ENCODE results near the gene KCNJ15. TPM values are rescaled to one million over a fixed set of nuclear protein-coding genes. Genes with fewer than 3 reads are reported as not detected.

The KCNJ15 gene
- polyA plus RNA-seq, 1 donor from 2014 or later, result not detected

DNA sequence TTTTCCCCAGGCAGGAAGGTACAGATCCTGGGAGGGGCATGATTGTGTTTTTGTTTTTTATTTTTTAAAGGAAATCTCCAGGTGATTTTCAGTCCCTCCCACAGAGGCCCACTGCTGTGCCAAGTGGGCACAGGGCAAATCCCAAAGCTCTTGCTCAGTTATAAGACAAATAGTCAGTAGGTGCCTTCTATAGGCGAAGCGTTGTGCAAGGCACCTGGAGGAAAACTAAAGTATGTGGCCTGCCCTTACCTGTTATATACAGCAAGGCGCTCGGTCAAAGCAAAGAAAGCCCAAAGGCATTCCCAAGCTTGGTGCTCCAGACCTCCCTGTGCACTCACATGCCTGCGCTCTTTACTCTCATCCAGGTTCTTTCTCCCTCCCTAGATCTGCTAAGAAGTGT, 81.0 kb downstream of the KCNJ15 start:
- Histone ChIP-seq H3K9ac (ENCODE audit: low read length) (no peak overlapping the region), H3K27ac (ENCODE audit: low read length) (no peak overlapping the region), H3F3A (ENCODE audit: insufficient read depth, low read length, poor library complexity, severe bottlenecking) (no peaks in the 10 kb centered on the region), H3K4me3 (ENCODE audit: low read length) (no peak overlapping the region), H3K9me2 (ENCODE audit: insufficient read depth, low read length) (no peaks in the 10 kb centered on the region), H3K27me3 (ENCODE audit: insufficient read depth, low read depth, low read length) (no peaks in the 10 kb centered on the region), H3K4me2 (ENCODE audit: low read length) (no peak overlapping the region), H4K20me1 (ENCODE audit: insufficient read depth) (no peaks in the 10 kb centered on the region), H3K79me2 (replicated peaks; ENCODE audit: insufficient read depth, low read length) (no peaks in the 10 kb centered on the region), H2AFZ (ENCODE audit: low read depth, low read length) (no peak overlapping the region), H3K36me3 (ENCODE audit: insufficient read depth, low read length) (no peaks in the 10 kb centered on the region), H3K9me3 (ENCODE audit: low read length) (no peaks in the 10 kb centered on the region)
- no peak for TF ChIP-seq TAF1 (IDR thresholded peaks at IDR 0.05; ENCODE audit: low read depth)
- TF ChIP-seq RAD21 (conservative IDR thresholded peaks at IDR 0.05), result no peak
- TF ChIP-seq REST (IDR thresholded peaks at IDR 0.05; ENCODE audit: borderline replicate concordance), result no peak
- TF ChIP-seq EP300 (conservative IDR thresholded peaks at IDR 0.05; ENCODE audit: poor library complexity, severe bottlenecking), result no peak
- no peak for TF ChIP-seq CTCF (IDR thresholded peaks at IDR 0.05; ENCODE audit: poor library complexity, severe bottlenecking)
- no peak for TF ChIP-seq MXI1 (conservative IDR thresholded peaks at IDR 0.05; ENCODE audit: poor library complexity, severe bottlenecking)
- TF ChIP-seq POLR2AphosphoS5 (IDR thresholded peaks at IDR 0.05), result no peak
- no peak for TF ChIP-seq SMC3 (conservative IDR thresholded peaks at IDR 0.05; ENCODE audit: poor library complexity)
- no peak for TF ChIP-seq EZH2 (IDR thresholded peaks at IDR 0.05; ENCODE audit: borderline replicate concordance, insufficient read depth, low read length, poor library complexity, severe bottlenecking)

DNA sequence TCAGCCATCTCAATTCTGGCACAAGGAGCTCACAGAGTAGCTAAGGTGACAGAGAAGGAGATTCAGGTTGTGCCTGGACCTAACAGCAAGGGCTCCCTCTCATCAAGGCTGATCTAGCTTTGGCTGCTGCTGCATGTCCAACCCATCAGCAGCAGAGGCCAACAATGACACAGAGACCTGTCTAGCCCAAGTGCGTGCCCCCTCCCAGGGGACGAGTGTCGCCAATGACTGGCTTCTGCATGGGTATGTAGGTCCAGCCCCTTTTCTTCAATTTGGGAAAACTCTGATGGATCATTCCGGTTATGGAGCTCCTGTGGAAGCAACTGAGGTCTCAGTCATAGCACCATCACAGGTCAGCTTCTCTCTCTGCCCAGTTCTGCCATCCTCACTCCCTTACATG, 83.3 kb downstream of the KCNJ15 start:
- H3K4me2 ChIP-seq (ENCODE audit: low read length), result no peak overlapping the region
- no peaks in the 10 kb centered on the region for H3F3A ChIP-seq (ENCODE audit: insufficient read depth, low read length, poor library complexity, severe bottlenecking)
- no peak overlapping the region for H3K4me3 ChIP-seq (ENCODE audit: low read length)
- no peak overlapping the region for H2AFZ ChIP-seq (ENCODE audit: low read depth, low read length)
- no peaks in the 10 kb centered on the region for H3K79me2 ChIP-seq (replicated peaks; ENCODE audit: insufficient read depth, low read length)
- no peaks in the 10 kb centered on the region for H3K27me3 ChIP-seq (ENCODE audit: insufficient read depth, low read depth, low read length)
- H4K20me1 ChIP-seq (ENCODE audit: insufficient read depth), result no peaks in the 10 kb centered on the region
- TF ChIP-seq RAD21 (conservative IDR thresholded peaks at IDR 0.05), result no peak
- no peak for TF ChIP-seq POLR2AphosphoS5 (IDR thresholded peaks at IDR 0.05)
- no peak for TF ChIP-seq TAF1 (IDR thresholded peaks at IDR 0.05; ENCODE audit: low read depth)
- TF ChIP-seq EP300 (conservative IDR thresholded peaks at IDR 0.05; ENCODE audit: poor library complexity, severe bottlenecking), result no peak
- no peak for TF ChIP-seq EZH2 (IDR thresholded peaks at IDR 0.05; ENCODE audit: borderline replicate concordance, insufficient read depth, low read length, poor library complexity, severe bottlenecking)
- no peak for TF ChIP-seq SMC3 (conservative IDR thresholded peaks at IDR 0.05; ENCODE audit: poor library complexity)
- no peak for TF ChIP-seq MXI1 (conservative IDR thresholded peaks at IDR 0.05; ENCODE audit: poor library complexity, severe bottlenecking)
- TF ChIP-seq CTCF (IDR thresholded peaks at IDR 0.05; ENCODE audit: poor library complexity, severe bottlenecking), result no peak
- H3K9me3 ChIP-seq (ENCODE audit: low read length), result no peaks in the 10 kb centered on the region
- no peaks in the 10 kb centered on the region for H3K36me3 ChIP-seq (ENCODE audit: insufficient read depth, low read length)
- H3K9ac ChIP-seq (ENCODE audit: low read length), result no peak overlapping the region
- H3K9me2 ChIP-seq (ENCODE audit: insufficient read depth, low read length), result no peaks in the 10 kb centered on the region
- no peak overlapping the region for H3K27ac ChIP-seq (ENCODE audit: low read length)
